ENCODE data around the gene LAS1L. TPM values are rescaled to one million over a fixed set of nuclear protein-coding genes. Genes with fewer than 3 reads are reported as not detected.
A peak's percentile ranks its signal among the peaks of the same experiment; 100 is the strongest.
"Not testable (repeated sequence)": the region's sequence is repeated elsewhere in the genome, so short reads cannot be mapped to it uniquely, and the experiment has no call there.

Gene LAS1L
- 10 to 100 TPM; 76.9 to 79.8 TPM for total RNA-seq

DNA sequence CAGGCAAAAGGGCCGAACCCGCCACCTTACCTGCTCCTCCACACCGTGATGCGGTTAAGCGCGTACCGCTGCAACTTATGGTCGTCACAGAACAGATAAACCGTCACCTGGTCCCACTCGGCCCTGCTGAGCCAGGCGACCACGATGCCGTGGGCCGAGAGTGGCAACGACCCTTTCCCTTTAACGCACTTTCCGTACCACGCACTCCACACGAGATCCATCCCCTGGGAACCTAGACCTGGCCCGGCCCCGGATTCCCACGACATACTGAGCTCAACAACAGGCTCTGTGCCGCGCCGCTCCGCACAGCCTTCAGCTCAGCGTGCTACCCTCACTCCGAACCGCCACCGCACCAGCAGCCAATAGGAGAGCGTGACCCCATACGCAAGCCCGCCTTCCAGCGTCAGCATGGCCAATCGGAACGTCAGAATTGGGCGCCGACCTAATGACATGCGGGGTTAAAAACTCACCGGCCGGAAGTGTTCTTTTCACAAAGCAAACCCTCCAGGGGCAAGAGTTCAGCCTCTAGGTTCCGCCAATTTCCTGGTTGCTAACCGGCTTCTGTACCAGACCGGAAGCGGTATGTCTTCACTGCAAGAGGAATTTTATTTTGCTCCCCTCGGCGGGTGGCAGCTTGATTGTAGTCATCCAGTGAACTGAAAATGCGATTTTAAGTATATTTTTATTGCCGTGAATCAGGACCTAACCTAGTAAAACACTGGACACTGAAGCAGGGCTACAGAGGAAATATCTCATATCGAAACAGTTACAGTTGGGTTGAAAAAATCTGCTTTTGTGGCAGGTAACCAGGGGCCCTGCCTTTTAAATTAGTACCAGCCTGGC is at the start of gene LAS1L:
Gene LAS1L, minus strand, starts transcription at position 338 of the 843 bp plus-strand sequence. Its CDS starts 72 bp downstream, at position 266.
- Mint-ChIP-seq H3K4me1 (peaks cover 15% of the 10 kb centered on the region), H3K36me3 (peaks cover 24% of the 10 kb centered on the region), H3K4me3 (peak within 1 kb of the TSS; percentile 96), H3K27me3 (no peaks in the 10 kb centered on the region), H3K9me3 (no peaks in the 10 kb centered on the region), H3K27ac (peak within 1 kb of the TSS; percentile 95)
- DNase-seq = peak; percentile 88

- H3K4me1 Mint-ChIP-seq = peaks cover 4% of the 10 kb centered on the region
- no peak overlapping the region for H3K4me3 Mint-ChIP-seq
- DNase-seq = no peak
- H3K36me3 Mint-ChIP-seq = no peaks in the 10 kb centered on the region
- no peaks in the 10 kb centered on the region for H3K27me3 Mint-ChIP-seq
- H3K27ac Mint-ChIP-seq = no peak overlapping the region
- H3K9me3 Mint-ChIP-seq = no peaks in the 10 kb centered on the region
These were observed 48.0 kb upstream of the LAS1L start for GRCh38 chrX:65582450-65583082.

DNA sequence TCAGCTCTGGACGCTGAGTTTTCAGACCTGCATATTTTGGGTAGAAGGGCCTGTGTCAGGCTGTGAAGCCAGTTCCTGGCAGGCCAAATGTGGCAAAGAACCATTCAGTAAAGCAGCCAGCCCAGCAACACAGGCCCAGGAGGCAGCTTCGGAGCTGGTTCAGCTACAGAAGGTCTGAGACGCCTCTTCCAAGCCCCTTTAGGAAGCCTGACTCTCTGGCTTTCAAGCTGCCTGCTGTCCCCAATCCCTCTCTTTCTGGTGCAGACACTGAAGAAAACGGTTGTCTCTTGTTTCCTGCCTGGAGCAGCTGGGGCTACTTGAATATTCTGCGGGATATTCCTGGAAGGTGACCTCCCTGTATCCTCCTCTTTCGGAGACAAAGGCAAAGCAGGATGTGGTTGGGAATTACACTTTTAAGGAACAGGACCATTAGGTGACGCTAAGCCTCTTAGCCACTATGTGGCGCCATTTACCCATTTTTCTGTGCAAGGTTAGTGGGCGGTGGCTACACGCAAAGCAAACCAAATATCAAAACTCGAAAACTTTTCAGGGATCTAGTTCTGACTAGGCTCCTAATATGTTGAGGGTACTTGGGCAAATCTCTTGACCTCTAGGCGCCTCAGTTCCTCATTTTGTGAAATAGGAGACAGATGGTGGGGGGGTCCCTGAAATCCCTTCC is 47.2 kb upstream of the LAS1L start:
- Mint-ChIP-seq H3K4me3 (no peak overlapping the region), H3K27me3 (no peaks in the 10 kb centered on the region), H3K36me3 (no peaks in the 10 kb centered on the region), H3K9me3 (no peaks in the 10 kb centered on the region), H3K4me1 (peaks cover 4% of the 10 kb centered on the region), H3K27ac (no peak overlapping the region)
- peak; percentile 31 for DNase-seq

DNA sequence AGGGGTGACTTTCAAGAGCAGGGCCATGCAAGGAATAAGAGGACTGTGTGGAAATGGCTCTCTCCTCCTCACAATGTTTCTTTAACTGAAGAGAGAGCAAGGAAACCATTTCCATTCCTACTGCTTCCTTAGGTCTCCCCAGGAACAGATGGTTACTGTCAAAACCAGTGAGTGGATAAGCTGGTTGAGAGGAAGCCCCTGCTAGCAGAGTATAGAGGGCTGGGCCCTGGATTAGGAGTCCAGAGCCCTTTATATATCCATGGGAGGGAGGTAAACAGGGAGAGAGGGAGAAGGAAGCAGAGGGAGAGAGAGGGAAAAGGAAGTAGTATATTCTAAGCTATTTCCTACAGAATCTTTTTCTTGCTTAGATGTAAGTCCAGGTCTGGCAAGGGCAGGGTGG is 43.8 kb upstream of the LAS1L start:
- no peak overlapping the region for H3K4me3 Mint-ChIP-seq
- H3K9me3 Mint-ChIP-seq = no peaks in the 10 kb centered on the region
- no peak for DNase-seq
- H3K4me1 Mint-ChIP-seq = peaks cover 4% of the 10 kb centered on the region
- no peaks in the 10 kb centered on the region for H3K27me3 Mint-ChIP-seq
- no peak overlapping the region for H3K27ac Mint-ChIP-seq
- H3K36me3 Mint-ChIP-seq = no peaks in the 10 kb centered on the region

DNA sequence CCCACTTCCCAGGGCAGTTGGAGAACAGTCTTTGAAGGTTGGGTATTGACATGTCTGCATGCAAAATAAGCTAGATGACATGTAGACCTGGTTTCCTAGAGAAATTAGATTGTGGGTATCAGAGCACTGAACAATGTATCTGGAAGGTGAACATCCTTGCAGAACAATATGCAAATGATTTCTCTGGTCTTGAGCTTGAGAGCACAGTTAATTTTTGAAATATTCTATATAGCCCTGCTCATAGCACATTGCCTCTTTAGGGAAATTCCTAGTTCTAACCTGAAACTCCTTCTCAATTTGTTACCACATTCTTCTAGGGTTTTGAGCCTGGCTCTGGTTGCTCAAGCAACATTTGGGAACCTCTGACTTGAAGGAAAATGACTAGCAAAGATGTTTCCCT is 41.6 kb upstream of the LAS1L start:
- no peak overlapping the region for H3K4me3 Mint-ChIP-seq
- H3K27ac Mint-ChIP-seq = no peak overlapping the region
- H3K4me1 Mint-ChIP-seq = no peaks in the 10 kb centered on the region

DNA sequence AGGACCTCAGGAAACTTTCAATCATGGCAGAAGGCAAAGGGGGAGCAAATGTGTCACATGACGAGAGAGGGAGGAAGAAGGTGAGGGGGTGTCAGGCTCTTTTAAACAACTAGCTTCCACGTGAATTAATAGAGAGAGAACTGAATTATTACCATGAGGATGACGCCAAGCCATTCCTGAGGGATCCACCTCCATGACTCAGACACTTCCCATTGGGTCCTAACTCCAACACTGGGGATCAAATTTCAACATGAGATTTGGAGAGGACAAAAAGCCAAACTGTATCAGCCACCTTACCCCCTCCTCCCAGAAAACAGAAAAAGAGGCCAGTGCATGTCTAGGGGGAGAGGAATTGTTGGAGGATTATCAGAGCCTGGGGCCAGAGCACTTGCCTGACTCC is 40.4 kb upstream of the LAS1L start:
- DNase-seq = no peak

More for the DNA sequence above, 41.6 kb upstream of the LAS1L start:
- no peaks in the 10 kb centered on the region for H3K27me3 Mint-ChIP-seq
- H3K9me3 Mint-ChIP-seq = no peaks in the 10 kb centered on the region
- no peaks in the 10 kb centered on the region for H3K36me3 Mint-ChIP-seq
- DNase-seq = no peak

GRCh38 chrX:65574356-65574755 is 39.8 kb upstream of the LAS1L start:
- Mint-ChIP-seq H3K4me3 (no peak overlapping the region), H3K27me3 (no peaks in the 10 kb centered on the region), H3K4me1 (no peaks in the 10 kb centered on the region), H3K9me3 (no peaks in the 10 kb centered on the region), H3K36me3 (no peaks in the 10 kb centered on the region), H3K27ac (no peak overlapping the region)
- DNase-seq = no peak

More for the DNA sequence above, 40.4 kb upstream of the LAS1L start:
- Mint-ChIP-seq H3K9me3 (no peaks in the 10 kb centered on the region), H3K27me3 (no peaks in the 10 kb centered on the region), H3K36me3 (no peaks in the 10 kb centered on the region), H3K27ac (no peak overlapping the region), H3K4me1 (no peaks in the 10 kb centered on the region), H3K4me3 (no peak overlapping the region)

GRCh38 chrX:65572971-65573370 is 38.4 kb upstream of the LAS1L start:
- H3K27ac Mint-ChIP-seq = no peak overlapping the region
- H3K27me3 Mint-ChIP-seq = peaks cover 1% of the 10 kb centered on the region
- H3K4me1 Mint-ChIP-seq = no peaks in the 10 kb centered on the region
- no peak for DNase-seq
- H3K4me3 Mint-ChIP-seq = no peak overlapping the region
- H3K9me3 Mint-ChIP-seq = no peaks in the 10 kb centered on the region
- H3K36me3 Mint-ChIP-seq = no peaks in the 10 kb centered on the region

DNA sequence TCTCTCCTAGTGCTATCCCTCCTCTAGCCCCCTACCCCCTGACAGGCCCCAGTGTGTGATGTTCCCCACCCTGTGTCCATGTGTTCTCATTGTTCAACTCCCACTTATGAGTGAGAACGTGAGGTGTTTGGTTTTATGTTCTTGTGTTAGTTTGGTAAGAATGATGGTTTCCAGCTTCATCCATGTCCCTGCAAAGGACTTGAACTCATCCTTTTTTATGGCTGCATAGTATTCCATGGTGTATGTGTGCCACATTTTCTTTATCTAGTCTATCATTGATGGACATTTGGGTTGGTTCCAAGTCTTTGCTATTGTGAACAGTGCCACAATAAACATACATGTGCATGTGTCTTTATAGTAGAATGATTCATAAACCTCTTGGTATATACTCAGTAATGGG is 28.3 kb upstream of the LAS1L start:
- H3K36me3 Mint-ChIP-seq, DNase-seq, H3K27me3 Mint-ChIP-seq, H3K9me3 Mint-ChIP-seq, H3K4me1 Mint-ChIP-seq, H3K27ac Mint-ChIP-seq, H3K4me3 Mint-ChIP-seq: not testable (repeated sequence)

DNA sequence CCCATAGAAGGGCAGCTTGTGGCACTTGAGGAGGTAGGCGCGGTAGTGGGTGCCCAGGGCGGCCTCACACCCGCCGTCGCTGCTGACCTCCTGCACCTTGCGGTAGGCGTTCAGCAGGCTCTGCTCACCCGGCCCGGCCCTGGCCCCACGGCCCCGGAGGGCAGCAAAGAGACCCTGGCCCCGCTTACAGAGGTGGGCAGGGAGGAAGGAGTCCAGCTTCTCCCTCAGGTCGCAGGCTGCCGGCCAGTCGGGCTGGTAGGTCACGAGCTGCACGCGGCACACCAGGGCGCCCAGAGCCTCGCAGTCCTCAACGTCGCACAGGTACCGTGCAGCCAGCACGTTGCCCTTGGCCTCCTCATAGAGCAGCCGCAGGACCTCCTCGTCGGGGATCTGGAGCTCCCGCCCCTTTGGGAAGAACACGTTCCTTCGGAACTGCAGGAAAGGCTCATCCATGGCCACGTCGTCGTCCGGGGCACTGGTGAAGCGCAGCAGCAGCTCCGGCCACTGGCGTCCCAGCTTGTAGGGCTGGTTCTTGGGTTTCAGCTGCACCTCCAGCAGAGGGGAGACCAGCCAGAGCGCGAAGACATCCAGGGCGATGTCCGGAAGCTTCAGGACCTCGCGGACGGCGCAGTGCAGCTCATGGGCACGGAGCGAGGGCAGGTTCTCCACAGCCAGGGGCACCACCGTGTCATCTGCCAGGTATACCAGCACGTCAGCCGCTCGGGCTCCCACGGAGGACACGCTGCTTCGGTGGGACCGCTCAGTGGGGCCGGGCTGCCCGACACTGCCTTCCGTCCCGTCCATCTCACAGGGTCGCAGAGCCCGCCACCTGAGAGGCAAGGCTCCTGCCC is 17.1 kb upstream of the LAS1L start:
- no peaks in the 10 kb centered on the region for H3K27me3 Mint-ChIP-seq
- no peaks in the 10 kb centered on the region for H3K4me1 Mint-ChIP-seq
- no peak overlapping the region for H3K27ac Mint-ChIP-seq
- H3K4me3 Mint-ChIP-seq = no peak overlapping the region
- H3K36me3 Mint-ChIP-seq = peaks cover 2% of the 10 kb centered on the region
- no peaks in the 10 kb centered on the region for H3K9me3 Mint-ChIP-seq
- DNase-seq = no peak

DNA sequence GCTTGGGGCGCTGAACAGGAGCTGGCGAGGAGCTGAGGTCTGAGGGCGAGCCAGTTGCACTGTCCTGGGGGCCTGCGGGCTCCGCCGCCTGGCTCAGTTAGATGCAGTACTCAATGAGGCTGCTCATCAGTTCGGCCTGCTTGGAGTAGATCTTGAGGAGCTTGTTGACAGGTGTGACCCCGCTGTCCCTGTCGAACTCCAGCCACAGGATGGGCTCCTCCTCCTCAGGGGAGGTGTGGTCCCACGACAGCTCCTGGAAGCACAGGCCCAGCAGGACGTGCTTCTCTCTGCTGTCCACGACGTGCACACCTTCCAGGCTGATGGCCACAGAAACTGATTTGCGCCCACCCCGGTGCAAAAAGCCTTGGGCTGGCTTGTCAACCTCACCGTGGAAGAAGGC is 16.5 kb upstream of the LAS1L start:
- H3K36me3 Mint-ChIP-seq = peaks cover 2% of the 10 kb centered on the region
- H3K9me3 Mint-ChIP-seq = no peaks in the 10 kb centered on the region
- no peaks in the 10 kb centered on the region for H3K27me3 Mint-ChIP-seq
- DNase-seq = no peak
- no peak overlapping the region for H3K27ac Mint-ChIP-seq
- no peak overlapping the region for H3K4me3 Mint-ChIP-seq
- H3K4me1 Mint-ChIP-seq = no peaks in the 10 kb centered on the region

- H3K9me3 Mint-ChIP-seq = no peaks in the 10 kb centered on the region
- DNase-seq = no peak
- H3K27ac Mint-ChIP-seq = no peak overlapping the region
- H3K4me3 Mint-ChIP-seq = no peak overlapping the region
- no peaks in the 10 kb centered on the region for H3K36me3 Mint-ChIP-seq
- no peaks in the 10 kb centered on the region for H3K4me1 Mint-ChIP-seq
- no peaks in the 10 kb centered on the region for H3K27me3 Mint-ChIP-seq
These were observed 10.9 kb upstream of the LAS1L start for GRCh38 chrX:65545456-65545855.

- no peaks in the 10 kb centered on the region for H3K27me3 Mint-ChIP-seq
- peaks cover 15% of the 10 kb centered on the region for H3K4me1 Mint-ChIP-seq
- no peaks in the 10 kb centered on the region for H3K9me3 Mint-ChIP-seq
- H3K27ac Mint-ChIP-seq = no peak overlapping the region
- H3K4me3 Mint-ChIP-seq = no peak overlapping the region
- H3K36me3 Mint-ChIP-seq = peaks cover 15% of the 10 kb centered on the region
- DNase-seq = no peak
These were observed 2.6 kb upstream of the LAS1L start for GRCh38 chrX:65537229-65537628.

DNA sequence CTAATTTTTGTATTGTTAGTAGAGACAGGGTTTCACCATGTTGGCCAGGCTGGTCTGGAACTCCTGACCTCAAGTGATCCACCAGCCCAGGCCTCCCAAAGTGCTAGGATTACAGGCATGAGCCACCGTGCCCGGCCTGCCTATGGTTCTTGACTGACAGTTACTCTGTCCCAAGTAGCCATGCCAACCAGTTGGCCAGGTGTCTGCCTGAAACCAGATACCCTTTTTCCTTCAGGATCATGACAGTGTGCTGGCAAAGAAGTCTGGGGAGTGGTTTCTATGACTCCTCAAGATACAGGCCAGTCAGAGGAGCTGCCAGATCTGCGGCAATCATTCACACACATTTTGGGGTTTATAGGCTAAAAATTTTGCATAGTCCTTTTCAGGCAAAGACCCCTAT is 1.7 kb upstream of the LAS1L start:
- no peak overlapping the region for H3K27ac Mint-ChIP-seq
- H3K9me3 Mint-ChIP-seq = no peaks in the 10 kb centered on the region
- H3K36me3 Mint-ChIP-seq = peaks cover 20% of the 10 kb centered on the region
- no peaks in the 10 kb centered on the region for H3K27me3 Mint-ChIP-seq
- H3K4me1 Mint-ChIP-seq = peaks cover 15% of the 10 kb centered on the region
- H3K4me3 Mint-ChIP-seq = no peak overlapping the region
- no peak for DNase-seq

- no peaks in the 10 kb centered on the region for H3K9me3 Mint-ChIP-seq
- peaks cover 31% of the 10 kb centered on the region for H3K36me3 Mint-ChIP-seq
- H3K4me3 Mint-ChIP-seq = no peak overlapping the region
- DNase-seq = no peak
- H3K27me3 Mint-ChIP-seq = no peaks in the 10 kb centered on the region
- H3K4me1 Mint-ChIP-seq = peaks cover 17% of the 10 kb centered on the region
- H3K27ac Mint-ChIP-seq = no peak overlapping the region
These were observed 2.6 kb downstream of the LAS1L start for GRCh38 chrX:65532016-65532415.

Measured in activated naive CD8-positive, alpha-beta T cell treated with anti-CD3 and anti-CD28 coated beads for 36 hours (primary cell).